Astrocyte of the cerebellum (primary cell): ENCODE results near the gene USP47.

Experiments
- DNase-seq: peaks from one replicate; pipeline ENCODE4 v3.0.0-alpha.2; 2011; ENCODE audit warnings: low read depth
- H3K4me3 ChIP-seq: 2 replicates; pipeline ENCODE4 v1.5.1; 2011; ENCODE audit warnings: mild to moderate bottlenecking, low read depth, low read length, moderate library complexity
- CTCF ChIP-seq: IDR thresholded peaks from 2 replicates; pipeline ENCODE4 v1.5.1; 2012; ENCODE audit warnings: low read length, low read depth, moderate library complexity, mild to moderate bottlenecking; ENCODE audit errors: missing control alignments
- in situ Hi-C: cut with HindIII; loops from 2 replicates; pipeline ENCODE4 v1.10.0; 2017; ENCODE audit warnings: low sequenced_read_pairs

Gene USP47

GRCh38 chr11:11895672-11896071 is 53.9 kb downstream of the USP47 start:
- DNase-seq = no peak
- H3K4me3 ChIP-seq = no peak overlapping the region
- in situ Hi-C loops = no loop called here
- peak; percentile 12 for TF ChIP-seq CTCF

- in situ Hi-C loops = no loop called here
- DNase-seq = no peak
- no peak for TF ChIP-seq CTCF
- H3K4me3 ChIP-seq = no peak overlapping the region
Observed at GRCh38 chr11:11898648-11899047, 56.9 kb downstream of the USP47 start.

GRCh38 chr11:11899401-11899800 is 57.6 kb downstream of the USP47 start:
- H3K4me3 ChIP-seq = no peak overlapping the region
- no peak for TF ChIP-seq CTCF
- in situ Hi-C loops = no loop called here
- no peak for DNase-seq

GRCh38 chr11:11901929-11902328 is 60.2 kb downstream of the USP47 start:
- in situ Hi-C loops = no loop called here

GRCh38 chr11:11909727-11910126 is 68.0 kb downstream of the USP47 start:
- peak; percentile 75 for DNase-seq
- TF ChIP-seq CTCF = no peak
- no peak overlapping the region for H3K4me3 ChIP-seq
- in situ Hi-C loops = no loop called here

More at GRCh38 chr11:11901929-11902328, 60.2 kb downstream of the USP47 start:
- no peak for DNase-seq
- H3K4me3 ChIP-seq = no peak overlapping the region
- no peak for TF ChIP-seq CTCF

- in situ Hi-C loops = no loop called here
- TF ChIP-seq CTCF = no peak
- H3K4me3 ChIP-seq = no peak overlapping the region
- DNase-seq = no peak
Observed at GRCh38 chr11:11910541-11910940, 68.8 kb downstream of the USP47 start.

- no peak for TF ChIP-seq CTCF
- in situ Hi-C loops = no loop called here
- DNase-seq = no peak
Observed at GRCh38 chr11:11913395-11913794, 71.6 kb downstream of the USP47 start.

More at GRCh38 chr11:11913395-11913794, 71.6 kb downstream of the USP47 start:
- H3K4me3 ChIP-seq = no peak overlapping the region
